Mesodermal cell (in vitro differentiated cells): ENCODE measurements around the gene MAP3K20.

Experiments
- H3K27ac ChIP-seq: 2 replicates; pipeline ENCODE4 v1.7.0; 2013; ENCODE audit warnings: mild to moderate bottlenecking, low read depth, low read length, moderate library complexity; ENCODE audit not compliant: severe bottlenecking
- H3K36me3 ChIP-seq: 2 replicates; pipeline ENCODE4 v1.7.1; 2013; ENCODE audit warnings: mild to moderate bottlenecking, low read length, moderate library complexity; ENCODE audit not compliant: control insufficient read depth, insufficient read depth
- H3K4me1 ChIP-seq: one replicate; pipeline ENCODE4 v1.7.1; 2013; ENCODE audit warnings: mild to moderate bottlenecking, low read length; ENCODE audit not compliant: insufficient read depth, control insufficient read depth, poor library complexity, severe bottlenecking
- H3K4me3 ChIP-seq: 2 replicates; pipeline ENCODE4 v1.7.0; 2013; ENCODE audit warnings: low read length, control low read depth, mild to moderate bottlenecking; ENCODE audit not compliant: insufficient read depth, poor library complexity, severe bottlenecking; ENCODE audit errors: extremely low read depth
- H3K9me3 ChIP-seq: 2 replicates; pipeline ENCODE4 v1.7.1; 2013; ENCODE audit warnings: mild to moderate bottlenecking, low read length, moderate library complexity; ENCODE audit not compliant: control insufficient read depth
- WGBS, 2 experiments: methylation state at CpG; one replicate each; pipeline ENCODE4 v1.1.5; 2013; ENCODE audit warnings: missing lambda C conversion rate in 2 of 2; ENCODE audit not compliant: insufficient coverage in 2 of 2; 5-methylcytosine and 5-hydroxymethylcytosine counted together

Gene MAP3K20

GRCh38 chr2:173101687-173102086, 26.0 kb downstream of the MAP3K20 start:
- no peaks in the 10 kb centered on the region for H3K4me1 ChIP-seq
- H3K4me3 ChIP-seq = no peak overlapping the region
- H3K36me3 ChIP-seq = peaks cover 1% of the 10 kb centered on the region
- WGBS, 2 experiments = 91 to 100% methylated on average over 1 of the region's 3 CpGs
- H3K27ac ChIP-seq = no peak overlapping the region
- H3K9me3 ChIP-seq = no peaks in the 10 kb centered on the region

GRCh38 chr2:173104156-173104555, 28.5 kb downstream of the MAP3K20 start:
- H3K27ac ChIP-seq = no peak overlapping the region
- H3K4me1 ChIP-seq = peaks cover 2% of the 10 kb centered on the region
- no peaks in the 10 kb centered on the region for H3K9me3 ChIP-seq
- WGBS, 2 experiments = no CpG with 5 or more reads among the region's 1 CpG
- no peak overlapping the region for H3K4me3 ChIP-seq
- no peaks in the 10 kb centered on the region for H3K36me3 ChIP-seq

GRCh38 chr2:173106959-173107628, 31.4 kb downstream of the MAP3K20 start:
- 94 to 100% methylated on average over 6 to 7 of the region's 8 CpGs for WGBS, 2 experiments

GRCh38 chr2:173107629-173108022, 32.0 kb downstream of the MAP3K20 start:
- peaks cover 6% of the 10 kb centered on the region for H3K4me1 ChIP-seq
- H3K36me3 ChIP-seq = no peaks in the 10 kb centered on the region
- no peaks in the 10 kb centered on the region for H3K9me3 ChIP-seq
- no peak overlapping the region for H3K4me3 ChIP-seq
- WGBS, 2 experiments = 94% methylated on average over 3 of the region's 6 CpGs; no CpG with 5 or more reads in 1 of the 2 experiments
- no peak overlapping the region for H3K27ac ChIP-seq

More at GRCh38 chr2:173106959-173107628, 31.4 kb downstream of the MAP3K20 start:
- Histone ChIP-seq H3K36me3 (no peaks in the 10 kb centered on the region), H3K9me3 (no peaks in the 10 kb centered on the region), H3K4me1 (peaks cover 6% of the 10 kb centered on the region), H3K27ac (no peak overlapping the region), H3K4me3 (no peak overlapping the region)

- WGBS, 2 experiments = 86% methylated on average over 2 of the region's 6 CpGs; no CpG with 5 or more reads in 1 of the 2 experiments
- no peak overlapping the region for H3K4me3 ChIP-seq
Measured at GRCh38 chr2:173109253-173110188, 33.9 kb downstream of the MAP3K20 start.

GRCh38 chr2:173117678-173118077, 42.0 kb downstream of the MAP3K20 start:
- Histone ChIP-seq H3K4me3 (no peak overlapping the region), H3K4me1 (no peaks in the 10 kb centered on the region), H3K27ac (no peak overlapping the region), H3K9me3 (no peaks in the 10 kb centered on the region), H3K36me3 (peaks cover 6% of the 10 kb centered on the region)

More at GRCh38 chr2:173109253-173110188, 33.9 kb downstream of the MAP3K20 start:
- H3K4me1 ChIP-seq = peaks cover 6% of the 10 kb centered on the region
- H3K36me3 ChIP-seq = no peaks in the 10 kb centered on the region
- no peaks in the 10 kb centered on the region for H3K9me3 ChIP-seq
- no peak overlapping the region for H3K27ac ChIP-seq

- Histone ChIP-seq H3K4me1 (no peaks in the 10 kb centered on the region), H3K4me3 (no peak overlapping the region), H3K27ac (no peak overlapping the region), H3K36me3 (peaks cover 8% of the 10 kb centered on the region), H3K9me3 (no peaks in the 10 kb centered on the region)
- 100% methylated on average over 1 of the region's 1 CpG; no CpG with 5 or more reads in 1 of the 2 experiments for WGBS, 2 experiments
Measured at GRCh38 chr2:173118395-173118794, 42.7 kb downstream of the MAP3K20 start.

GRCh38 chr2:173119069-173119807, 43.6 kb downstream of the MAP3K20 start:
- Histone ChIP-seq H3K36me3 (peaks cover 8% of the 10 kb centered on the region), H3K4me3 (no peak overlapping the region), H3K9me3 (no peaks in the 10 kb centered on the region), H3K27ac (no peak overlapping the region), H3K4me1 (peaks cover 4% of the 10 kb centered on the region)
- WGBS, 2 experiments = 83 to 93% methylated on average over 3 of the region's 5 CpGs

GRCh38 chr2:173119944-173120343, 44.3 kb downstream of the MAP3K20 start:
- peaks cover 8% of the 10 kb centered on the region for H3K36me3 ChIP-seq
- no peak overlapping the region for H3K4me3 ChIP-seq
- H3K4me1 ChIP-seq = peaks cover 7% of the 10 kb centered on the region
- 86 to 94% methylated on average over 1 to 2 of the region's 2 CpGs for WGBS, 2 experiments
- H3K9me3 ChIP-seq = no peaks in the 10 kb centered on the region
- no peak overlapping the region for H3K27ac ChIP-seq

- no peak overlapping the region for H3K27ac ChIP-seq
- no peak overlapping the region for H3K4me3 ChIP-seq
- H3K36me3 ChIP-seq = peaks cover 8% of the 10 kb centered on the region
- peaks cover 7% of the 10 kb centered on the region for H3K4me1 ChIP-seq
- H3K9me3 ChIP-seq = no peaks in the 10 kb centered on the region
- WGBS, 2 experiments = no CpG with 5 or more reads among the region's 1 CpG
Measured at GRCh38 chr2:173122936-173123335, 47.3 kb downstream of the MAP3K20 start.
